GM18867 (cell line): Measurements from ENCODE around the gene BCAP31.
"Not testable (repeated sequence)": the region's sequence is repeated elsewhere in the genome, so short reads cannot be mapped to it uniquely, and the experiment has no call there.

Experiments
- ATAC-seq: cut with Tn5 transposase; IDR thresholded peaks from one replicate; pipeline ENCODE4 v1.9.1; 2021; ENCODE audit warnings: mild to moderate bottlenecking, moderate library complexity; ENCODE audit not compliant: unreplicated experiment

BCAP31 gene

DNA sequence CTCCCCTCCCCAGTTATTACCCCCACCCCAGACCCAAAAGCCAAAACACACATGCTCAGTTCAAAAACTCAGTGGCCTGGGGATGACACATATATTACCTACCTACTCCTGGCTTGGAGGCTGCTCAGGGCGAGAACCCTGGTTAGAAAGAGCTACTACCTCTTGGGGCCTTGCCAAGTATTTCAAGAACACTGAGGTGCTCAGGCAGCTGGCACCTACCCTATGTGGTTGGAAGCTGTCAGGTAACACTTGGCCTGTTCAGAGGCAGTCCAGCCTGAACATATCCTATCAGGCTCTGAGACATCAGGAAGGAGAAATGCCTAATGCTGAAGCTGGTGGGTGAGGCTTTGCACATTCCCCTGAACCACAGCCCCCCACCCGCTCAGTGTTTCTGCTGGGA is 4.9 kb downstream of the BCAP31 start:
- ATAC-seq = no peak

DNA sequence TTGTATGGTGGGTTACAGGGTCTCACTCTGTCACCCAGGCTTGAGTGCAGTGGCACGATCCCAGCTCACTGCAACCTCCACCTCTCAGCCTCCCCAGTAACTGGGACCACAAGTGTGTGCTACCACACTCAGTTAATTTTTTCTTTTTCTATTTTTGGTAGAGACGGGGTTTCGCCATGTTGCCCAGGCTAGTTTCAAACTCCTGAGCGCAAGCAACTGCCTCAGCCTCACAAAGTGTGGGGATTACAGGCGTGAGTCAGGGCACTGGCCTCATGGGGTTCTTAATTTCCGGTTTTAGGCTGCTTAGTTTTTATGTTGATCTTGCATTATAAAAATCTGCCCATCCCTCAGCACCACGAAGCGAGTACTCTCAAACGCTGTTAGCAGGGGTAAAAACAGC is 6.7 kb downstream of the BCAP31 start:
- ATAC-seq = no peak

DNA sequence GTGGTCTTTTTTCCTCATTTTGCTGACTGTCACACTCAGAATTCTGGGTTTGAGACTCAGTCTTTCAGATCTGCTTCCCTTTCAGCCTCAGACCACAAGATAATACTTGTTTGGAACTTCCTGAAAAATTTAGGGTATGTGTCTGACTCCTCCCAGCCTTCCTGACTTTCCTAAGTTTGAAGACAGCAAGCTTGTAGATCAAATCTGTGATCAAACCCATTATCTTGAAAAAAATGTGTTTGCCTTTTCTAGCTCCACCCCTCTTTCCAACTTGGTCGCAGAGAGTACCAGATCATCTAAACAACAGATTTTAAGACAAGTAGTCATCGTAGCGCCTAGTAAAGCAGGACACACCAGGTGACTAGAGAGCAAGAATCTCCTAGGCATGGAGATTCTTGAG is 9.9 kb downstream of the BCAP31 start:
- no peak for ATAC-seq

DNA sequence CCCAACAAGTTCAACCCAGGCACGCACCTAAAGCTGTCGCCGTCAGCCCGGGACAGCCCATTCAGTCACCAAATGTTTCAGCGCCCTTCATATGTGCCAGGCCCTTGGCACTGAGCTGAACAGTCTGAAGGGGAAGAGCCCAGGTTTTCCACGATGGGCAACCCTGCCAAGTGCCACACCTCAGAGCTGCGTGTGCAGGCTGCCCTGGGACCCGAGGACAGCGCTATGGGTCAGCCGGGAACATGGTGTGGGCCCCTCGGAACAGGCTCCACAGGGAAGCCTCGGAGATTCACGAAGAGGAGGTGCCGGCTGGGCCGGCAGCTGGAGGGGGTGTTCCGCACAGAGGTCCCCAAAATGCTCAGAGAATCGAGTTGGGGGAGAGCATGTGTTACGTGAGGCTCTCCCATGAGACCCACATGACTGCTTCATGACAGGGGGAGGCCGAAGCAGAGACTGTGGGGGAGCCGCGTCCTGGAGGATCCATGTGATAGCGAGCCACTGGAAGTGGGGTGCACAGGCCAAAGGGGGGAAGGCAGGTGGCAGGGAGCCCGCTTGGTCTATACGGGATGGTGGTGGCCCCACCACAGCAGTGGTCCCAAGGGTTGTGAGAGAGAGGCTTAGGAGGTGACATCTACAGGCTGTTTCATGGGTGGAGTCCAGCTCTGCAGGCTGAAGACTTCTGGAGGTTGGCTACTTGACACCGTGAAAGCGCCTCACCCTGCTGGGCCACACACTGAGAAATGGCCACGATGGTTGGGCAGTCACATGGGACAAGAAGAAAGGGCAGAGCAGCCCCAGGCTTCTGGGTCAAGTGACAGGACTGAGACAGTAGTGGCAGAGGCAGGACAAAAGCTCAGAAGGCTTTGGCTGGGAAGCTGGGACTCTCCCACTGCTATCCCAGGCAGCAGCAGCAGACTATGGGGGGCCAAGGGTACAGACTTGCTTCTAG is 14.2 kb downstream of the BCAP31 start:
- no peak for ATAC-seq

DNA sequence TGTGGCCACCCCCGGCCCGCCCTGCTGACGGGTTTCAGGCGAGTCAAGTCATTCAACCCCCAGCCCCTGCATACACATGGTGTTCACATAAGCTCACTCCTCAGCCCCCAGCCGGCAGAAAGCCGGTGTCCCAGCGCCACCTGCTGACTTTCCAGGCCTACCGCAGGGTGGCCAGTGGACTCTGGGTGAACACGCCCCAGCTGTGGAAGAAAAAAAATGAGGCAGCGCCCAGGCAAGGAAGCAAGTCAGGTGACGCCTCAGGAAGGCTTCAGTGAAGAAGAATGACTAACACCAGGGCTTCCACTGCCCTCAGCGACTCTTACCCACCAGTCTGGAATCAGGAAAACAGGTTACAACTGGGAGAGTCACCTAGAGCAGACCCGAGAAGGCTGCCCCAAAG is 15.8 kb downstream of the BCAP31 start:
- peak; percentile 47 for ATAC-seq

DNA sequence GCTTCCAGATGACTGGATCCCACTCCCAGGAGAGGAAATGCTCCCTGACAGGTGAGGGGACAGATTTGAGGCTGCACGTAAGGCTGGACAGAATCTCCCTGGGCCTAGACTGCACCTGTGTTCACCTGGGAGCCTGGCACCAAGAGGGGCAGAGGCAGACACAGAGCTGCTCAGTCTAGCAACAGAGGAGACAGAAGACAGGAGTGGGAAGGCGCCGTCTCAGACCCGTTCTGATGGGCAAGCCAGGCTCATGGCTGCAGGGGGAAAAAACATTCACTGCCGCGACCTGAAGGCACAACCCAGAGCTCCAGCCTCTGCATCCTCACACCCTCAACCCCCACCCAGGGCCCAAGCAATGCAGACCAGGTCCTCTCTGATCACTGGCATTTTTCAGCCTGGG is 16.8 kb downstream of the BCAP31 start:
- ATAC-seq = no peak

DNA sequence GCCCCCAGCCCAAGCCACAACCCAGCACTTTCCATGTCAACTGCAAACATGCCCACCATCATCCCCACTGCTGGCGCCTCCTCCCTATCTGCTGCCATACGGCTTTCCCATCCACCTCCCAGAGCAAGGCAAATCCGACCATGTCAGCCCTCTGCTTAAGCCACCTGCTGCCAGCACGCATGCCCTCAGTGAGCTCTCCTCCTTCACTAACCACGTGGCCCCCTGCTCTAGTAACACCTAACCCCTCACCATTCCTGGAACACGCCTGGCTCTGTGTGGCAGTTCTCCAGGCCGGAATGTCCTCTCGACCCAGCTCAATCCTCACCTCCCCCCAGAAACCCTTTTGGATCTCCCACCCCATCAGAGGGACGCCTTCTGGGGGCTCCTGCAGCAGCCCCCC is 17.4 kb downstream of the BCAP31 start:
- no peak for ATAC-seq

DNA sequence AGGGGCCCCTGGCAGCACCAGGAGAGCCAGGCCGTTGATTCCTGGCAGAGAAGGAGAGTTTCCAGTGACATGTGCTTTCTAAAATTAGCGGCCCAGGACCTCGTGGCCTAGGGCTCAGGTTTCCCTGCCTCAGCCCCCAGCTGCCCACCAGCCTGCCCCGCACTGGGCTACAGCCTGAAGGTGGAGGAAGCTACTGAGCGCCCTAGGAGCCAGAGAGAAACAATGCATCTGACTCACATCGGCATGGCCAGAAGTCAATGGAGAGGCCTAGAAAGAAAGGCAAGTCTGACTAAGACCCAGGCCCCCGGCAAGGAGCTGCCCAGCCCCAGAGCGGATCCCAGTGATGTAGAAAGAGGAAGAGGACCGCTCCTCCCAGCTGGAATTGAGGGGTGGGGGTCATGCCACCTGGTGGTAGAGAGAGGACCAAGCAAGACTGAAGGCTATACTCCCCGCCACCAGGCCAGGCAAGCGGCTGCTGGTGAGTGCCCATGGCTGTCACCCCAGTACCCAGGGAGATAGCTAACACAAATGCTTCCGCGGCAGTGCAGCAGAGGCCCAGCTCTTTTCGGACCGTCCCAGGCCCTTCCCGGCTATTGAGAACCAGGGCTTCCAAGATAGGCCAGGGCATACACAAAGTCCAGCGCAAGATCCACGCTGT is 18.7 kb downstream of the BCAP31 start:
- ATAC-seq = not testable (repeated sequence)

DNA sequence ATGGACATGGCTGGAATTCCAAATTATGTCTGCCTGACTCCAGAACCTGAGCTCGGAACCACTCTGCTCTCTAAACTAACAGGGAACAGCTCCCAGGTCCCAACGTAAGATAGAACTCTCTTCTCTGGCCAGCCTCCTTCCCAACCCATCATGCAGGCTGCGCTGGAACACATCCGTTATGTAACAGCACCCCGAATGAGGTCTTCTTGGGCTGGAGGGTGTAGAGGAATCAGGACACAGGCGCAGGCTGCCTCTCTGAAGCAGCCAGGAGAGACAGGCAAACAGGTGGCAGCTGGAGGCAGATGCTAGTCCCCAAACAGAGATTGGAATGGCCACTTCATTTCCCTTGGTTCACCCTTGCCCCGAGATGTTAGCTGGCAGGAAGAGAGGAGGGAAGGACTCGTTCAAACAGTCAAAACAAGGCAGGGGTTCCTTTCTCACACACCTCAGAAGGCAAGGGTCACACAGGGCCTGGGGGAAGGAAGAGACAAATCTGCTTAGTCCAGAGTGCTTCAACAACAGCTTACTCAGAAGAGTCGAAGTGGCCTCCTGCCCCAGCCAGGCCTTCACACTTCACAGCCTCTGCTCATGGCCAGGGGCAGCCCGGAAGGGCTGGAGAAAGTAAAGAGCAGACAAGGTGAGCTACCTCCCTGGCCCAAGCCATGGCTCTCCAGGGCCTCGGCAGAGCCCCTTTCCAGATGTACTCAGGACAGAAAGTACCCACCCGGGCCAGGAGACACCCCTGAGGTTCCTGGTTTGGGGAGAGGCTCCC is 19.4 kb downstream of the BCAP31 start:
- ATAC-seq = not testable (repeated sequence)

DNA sequence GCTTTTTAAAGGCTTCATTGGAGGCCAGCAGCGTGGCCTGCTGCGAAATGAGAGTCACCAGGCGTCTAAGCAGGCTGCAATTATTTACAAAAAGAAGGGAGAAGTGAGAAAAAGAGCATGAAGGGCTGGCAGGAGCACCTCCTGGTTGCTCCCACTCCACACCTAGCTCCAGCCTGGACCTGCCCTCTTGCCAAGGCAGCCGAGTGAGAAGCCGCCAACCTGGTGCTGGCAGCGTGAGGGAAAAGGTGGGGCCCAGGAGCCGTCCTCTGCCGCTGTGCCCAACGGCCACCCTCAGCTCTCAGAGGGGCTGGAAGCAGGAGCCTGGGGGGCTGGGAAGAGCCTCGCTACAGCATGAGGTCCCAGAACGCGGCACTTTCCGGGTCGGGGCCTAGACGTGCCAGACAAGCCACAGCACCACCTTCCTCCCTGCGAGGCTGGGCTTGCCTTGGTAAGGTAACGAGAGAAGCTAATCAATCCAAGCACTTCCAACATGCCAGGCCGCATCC is 20.1 kb downstream of the BCAP31 start:
- ATAC-seq = no peak

DNA sequence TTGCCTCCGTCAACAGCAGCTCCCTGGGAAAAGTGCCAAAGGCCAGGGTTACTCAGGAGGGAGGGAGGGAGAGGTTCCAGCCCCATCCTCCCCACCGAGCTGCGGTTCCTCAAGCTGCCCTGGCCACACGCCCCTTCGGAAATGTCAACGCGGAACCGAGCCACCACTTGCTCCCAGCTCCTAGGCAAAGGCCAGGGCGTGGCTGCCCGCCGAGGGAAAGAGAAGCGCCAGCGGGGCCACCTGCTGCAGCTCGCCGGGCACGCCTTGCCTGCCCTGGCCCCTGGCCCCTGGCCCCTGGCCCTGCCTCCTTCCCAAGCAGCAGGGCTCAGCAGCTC is 21.2 kb downstream of the BCAP31 start:
- ATAC-seq = no peak

DNA sequence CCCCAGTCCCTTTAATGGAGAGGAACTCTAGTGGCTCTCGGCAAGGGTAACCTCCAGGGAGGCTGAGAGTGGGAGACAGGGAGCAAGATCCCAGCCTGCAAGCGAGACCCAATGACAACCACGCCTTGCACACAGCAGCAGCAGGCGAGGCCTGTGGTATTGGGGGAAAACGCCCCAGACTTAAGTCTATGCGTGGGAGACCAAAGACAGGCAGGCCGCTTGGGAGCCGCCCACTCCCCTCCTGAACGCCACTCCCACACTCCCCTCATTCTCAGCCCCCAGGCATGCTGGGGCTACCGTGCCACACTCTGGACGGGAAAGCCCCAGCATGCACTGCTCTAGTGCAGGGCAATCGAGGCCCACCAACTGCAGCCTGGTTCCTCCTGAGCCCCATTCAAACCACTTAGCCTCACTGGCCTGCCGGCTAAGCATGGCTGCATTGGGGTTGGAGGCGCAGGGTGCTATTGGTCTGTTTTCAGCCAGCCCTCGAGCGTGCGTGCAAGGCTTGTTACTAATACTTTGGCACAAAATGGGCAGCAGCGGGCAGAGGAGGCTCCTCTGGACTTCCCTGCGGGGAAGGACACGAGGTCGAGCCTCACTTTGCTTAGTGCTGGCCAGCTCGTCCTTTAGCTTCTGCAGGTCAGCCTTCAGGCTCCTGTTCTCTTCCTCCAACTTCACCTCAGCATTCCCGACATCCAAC is 21.7 kb downstream of the BCAP31 start:
- ATAC-seq = no peak

DNA sequence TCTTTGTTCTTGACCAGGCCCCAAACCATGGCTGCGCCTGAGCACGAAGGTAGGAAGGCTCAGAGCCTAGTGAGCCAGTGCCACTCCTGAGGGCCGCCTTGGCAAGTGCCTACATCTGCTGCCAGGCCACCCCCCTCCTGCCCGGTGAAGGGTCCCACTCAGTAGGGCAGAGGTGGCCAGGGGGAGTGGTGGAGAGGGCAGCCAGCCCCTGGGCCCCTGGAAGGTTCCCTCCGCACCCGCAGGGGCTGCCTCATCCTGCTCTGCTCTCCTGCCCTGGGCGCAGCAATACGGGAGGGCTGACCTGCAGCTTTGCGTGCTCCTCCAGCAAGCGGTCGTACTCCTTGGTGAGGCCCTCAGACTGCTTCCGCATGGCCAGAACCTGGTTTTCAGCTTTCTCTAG is 22.5 kb downstream of the BCAP31 start:
- ATAC-seq = no peak

DNA sequence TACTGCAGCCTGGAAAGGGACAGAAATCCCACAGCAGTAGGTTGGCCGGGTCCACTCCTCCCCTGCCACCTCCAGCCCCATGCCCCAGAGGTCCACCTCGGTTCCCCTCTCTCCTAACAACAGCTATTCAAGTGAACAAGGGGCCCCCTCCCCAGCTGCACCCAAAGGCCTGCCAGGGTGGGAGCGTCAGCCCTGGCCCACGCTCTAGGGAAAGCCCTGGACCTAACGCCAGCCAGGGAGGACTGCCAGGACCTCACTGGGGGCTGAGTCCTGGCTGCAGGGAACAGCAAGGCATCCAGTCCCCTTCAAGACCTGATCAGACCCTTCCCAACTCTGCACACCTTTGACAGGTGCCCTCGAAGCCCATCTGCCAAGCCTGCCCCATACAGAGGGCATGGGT is 23.2 kb downstream of the BCAP31 start:
- ATAC-seq = no peak

DNA sequence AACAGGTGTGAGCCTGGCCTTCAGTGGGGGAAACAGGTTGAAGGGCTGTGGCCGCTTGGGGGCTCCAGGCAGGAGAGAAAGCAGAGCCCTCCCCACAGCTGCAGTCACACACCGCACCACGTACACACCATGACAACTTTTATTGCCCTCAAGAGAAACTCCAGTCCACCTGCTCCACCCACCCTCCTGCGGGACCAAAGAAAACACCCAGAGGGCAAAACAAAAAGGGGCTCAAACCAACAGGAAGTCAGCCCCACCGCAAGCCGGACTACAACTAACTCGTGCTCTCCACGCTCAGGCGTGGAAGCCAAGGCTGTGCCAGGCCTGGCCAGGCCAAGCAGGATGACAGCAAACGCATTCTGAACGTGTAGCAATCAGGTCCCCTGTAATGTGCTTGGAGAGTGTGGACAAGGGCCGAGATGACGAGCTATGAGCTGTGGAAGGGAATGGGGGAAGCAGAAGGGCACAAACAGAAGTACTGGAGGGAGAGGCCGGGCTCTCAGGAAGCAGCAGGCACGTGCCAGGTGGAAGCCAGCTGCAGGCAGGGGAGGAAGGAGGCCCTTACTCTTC is 23.7 kb downstream of the BCAP31 start:
- no peak for ATAC-seq

DNA sequence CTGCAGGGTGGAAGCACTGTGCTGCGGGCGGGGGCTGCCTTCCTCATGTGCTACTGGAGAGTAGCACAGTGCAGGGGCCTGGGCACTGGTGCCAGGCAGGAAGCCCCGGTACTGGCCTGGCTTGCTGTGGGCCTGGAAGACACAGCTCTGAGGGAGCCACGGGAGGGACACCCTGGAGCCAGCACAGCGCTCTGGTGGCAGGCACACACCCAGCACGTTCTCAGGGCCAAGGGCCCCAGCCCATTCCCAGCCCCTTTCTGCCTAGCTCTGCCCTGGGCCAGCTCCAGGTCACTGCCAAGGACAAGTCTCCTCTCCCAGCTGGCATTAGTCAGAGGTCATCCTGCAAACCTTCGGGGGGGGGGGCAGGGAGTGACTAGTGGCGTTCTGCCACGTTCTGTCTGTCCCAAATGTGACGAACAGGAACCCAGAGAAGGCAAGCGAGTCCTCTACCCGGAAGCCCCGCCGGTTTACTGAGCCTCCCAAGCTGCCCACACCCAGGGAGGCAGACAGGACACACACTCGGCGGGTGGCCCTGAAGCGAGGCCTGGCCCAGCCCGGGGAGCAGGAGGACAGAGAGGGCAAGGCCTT is 24.3 kb downstream of the BCAP31 start:
- not testable (repeated sequence) for ATAC-seq

DNA sequence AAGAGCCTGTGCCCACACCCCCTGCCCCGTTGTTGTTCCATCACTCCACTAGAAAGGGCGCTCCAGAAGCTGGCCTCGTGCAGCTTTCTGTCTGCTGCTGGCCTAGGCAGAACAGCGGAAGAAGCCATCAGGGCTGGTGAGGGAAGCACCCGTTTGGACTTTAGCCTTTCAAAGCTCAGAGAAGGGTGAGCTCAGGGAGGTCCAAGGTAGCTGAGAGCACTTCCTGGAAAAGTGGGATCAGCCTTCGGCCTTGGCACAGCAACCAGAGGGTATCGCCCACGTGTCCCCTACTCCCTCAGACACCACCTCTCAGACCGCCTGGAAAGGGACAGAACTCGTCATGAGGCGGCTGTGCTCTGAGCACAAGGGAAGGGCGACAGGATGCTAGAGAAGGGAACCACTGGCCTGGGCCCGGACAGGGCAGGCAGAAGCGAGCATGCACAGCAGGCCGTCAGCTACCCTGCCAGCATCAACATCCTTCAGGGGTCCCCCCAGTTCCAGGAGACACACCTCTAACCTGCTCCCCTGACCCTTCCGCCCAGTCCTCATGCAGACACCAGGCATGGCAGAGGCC is 24.9 kb downstream of the BCAP31 start:
- not testable (repeated sequence) for ATAC-seq

DNA sequence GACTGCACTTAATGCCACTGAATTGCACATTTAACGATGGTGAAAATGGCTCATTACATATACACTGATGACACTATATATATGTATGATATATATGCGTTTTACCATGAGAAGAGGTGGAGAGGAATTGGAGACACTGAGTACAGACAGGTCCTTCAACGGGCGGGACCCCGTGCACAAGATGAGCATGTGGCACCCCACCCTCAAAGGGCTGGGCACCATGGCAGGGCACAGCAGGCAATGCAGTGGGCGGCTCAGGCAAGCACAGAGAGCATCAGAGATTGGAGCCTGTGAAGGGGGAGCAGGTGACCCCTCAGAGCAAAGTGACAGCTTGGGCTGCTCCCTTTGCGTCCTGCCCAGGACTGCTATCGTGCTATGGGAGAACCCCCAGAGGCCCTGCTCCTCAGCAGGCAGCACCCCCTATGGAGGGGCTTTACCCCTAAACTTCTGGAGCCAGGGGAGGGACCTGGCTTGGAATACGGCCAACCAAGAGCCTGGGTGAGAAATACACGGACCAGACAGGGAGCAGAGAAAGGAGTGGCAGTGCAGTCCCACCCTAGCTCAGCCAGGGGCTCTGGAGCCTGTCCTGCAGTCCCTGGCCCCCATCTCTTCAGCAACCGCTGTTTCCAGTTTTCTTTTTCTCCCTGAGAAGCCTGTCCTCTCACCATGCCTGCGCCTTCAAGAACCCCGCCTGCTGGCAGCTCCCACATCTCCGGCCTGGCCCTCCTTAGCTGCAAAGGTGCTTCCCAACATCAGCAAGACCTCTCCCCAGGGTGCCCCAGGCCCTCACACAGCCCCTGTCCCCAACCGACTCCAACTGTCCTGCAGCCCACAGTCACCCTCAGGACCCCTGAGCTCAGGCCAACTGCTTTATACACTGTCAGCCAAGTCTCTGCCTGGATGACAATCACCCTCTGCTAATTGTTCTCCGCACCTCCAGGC is 26.0 kb downstream of the BCAP31 start:
- no peak for ATAC-seq
